Ishikawa (cell line): ENCODE results near the gene ANXA1.

ENCODE experiments used
- CEBPB ChIP-seq: IDR thresholded peaks from 2 replicates; pipeline ENCODE4 v1.6.1; 2012
- EGR1 ChIP-seq: IDR thresholded peaks from 2 replicates; pipeline ENCODE4 v1.6.1; 2012
- EP300 ChIP-seq: IDR thresholded peaks from 2 replicates; pipeline ENCODE4 v1.6.1; 2012; ENCODE audit warnings: borderline replicate concordance
- NFIC ChIP-seq: IDR thresholded peaks from 2 replicates; pipeline ENCODE4 v1.6.1; 2012
- TAF1 ChIP-seq: IDR thresholded peaks from 2 replicates; pipeline ENCODE4 v1.6.1; 2012; ENCODE audit warnings: low read depth, mild to moderate bottlenecking
- TCF12 ChIP-seq: IDR thresholded peaks from 2 replicates; pipeline ENCODE4 v1.6.1; 2012; ENCODE audit warnings: low read depth
- YY1 ChIP-seq: IDR thresholded peaks from 2 replicates; pipeline ENCODE4 v1.6.1; 2012; ENCODE audit warnings: low read depth
- TF ChIP-seq, protein P1 (sequence below): IDR thresholded peaks from 2 replicates; pipeline ENCODE4 v1.6.1; 2012; ENCODE audit warnings: low read depth, mild to moderate bottlenecking
- TF ChIP-seq, protein P2 (sequence below): IDR thresholded peaks from 2 replicates; pipeline ENCODE4 v1.6.1; 2012

DNA sequence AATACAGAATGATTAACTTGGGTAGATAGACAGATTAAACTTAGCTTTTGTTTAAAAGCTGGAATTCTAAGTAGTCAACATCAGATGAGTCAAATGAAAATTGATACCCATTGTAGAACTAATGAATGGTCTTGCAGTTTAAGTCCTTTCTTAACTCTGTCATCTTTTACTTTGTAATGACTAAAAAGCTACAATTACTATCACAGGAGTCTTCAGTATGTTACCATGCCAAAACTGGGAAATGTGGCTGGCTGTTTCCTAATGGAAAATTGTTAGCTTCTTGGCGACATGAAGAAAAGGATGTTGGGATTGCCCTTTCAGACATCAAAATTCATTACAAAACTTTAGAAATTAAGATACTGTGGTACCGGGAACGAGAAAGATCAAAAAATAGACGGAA, 20.2 kb upstream of the ANXA1 start:
- TF ChIP-seq EP300, result no peak
- TF ChIP-seq YY1, result no peak
- TF ChIP-seq, protein P1, sequence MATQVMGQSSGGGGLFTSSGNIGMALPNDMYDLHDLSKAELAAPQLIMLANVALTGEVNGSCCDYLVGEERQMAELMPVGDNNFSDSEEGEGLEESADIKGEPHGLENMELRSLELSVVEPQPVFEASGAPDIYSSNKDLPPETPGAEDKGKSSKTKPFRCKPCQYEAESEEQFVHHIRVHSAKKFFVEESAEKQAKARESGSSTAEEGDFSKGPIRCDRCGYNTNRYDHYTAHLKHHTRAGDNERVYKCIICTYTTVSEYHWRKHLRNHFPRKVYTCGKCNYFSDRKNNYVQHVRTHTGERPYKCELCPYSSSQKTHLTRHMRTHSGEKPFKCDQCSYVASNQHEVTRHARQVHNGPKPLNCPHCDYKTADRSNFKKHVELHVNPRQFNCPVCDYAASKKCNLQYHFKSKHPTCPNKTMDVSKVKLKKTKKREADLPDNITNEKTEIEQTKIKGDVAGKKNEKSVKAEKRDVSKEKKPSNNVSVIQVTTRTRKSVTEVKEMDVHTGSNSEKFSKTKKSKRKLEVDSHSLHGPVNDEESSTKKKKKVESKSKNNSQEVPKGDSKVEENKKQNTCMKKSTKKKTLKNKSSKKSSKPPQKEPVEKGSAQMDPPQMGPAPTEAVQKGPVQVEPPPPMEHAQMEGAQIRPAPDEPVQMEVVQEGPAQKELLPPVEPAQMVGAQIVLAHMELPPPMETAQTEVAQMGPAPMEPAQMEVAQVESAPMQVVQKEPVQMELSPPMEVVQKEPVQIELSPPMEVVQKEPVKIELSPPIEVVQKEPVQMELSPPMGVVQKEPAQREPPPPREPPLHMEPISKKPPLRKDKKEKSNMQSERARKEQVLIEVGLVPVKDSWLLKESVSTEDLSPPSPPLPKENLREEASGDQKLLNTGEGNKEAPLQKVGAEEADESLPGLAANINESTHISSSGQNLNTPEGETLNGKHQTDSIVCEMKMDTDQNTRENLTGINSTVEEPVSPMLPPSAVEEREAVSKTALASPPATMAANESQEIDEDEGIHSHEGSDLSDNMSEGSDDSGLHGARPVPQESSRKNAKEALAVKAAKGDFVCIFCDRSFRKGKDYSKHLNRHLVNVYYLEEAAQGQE, result no peak
- TF ChIP-seq TAF1, result no peak
- TF ChIP-seq EGR1, result no peak
- TF ChIP-seq, protein P2, sequence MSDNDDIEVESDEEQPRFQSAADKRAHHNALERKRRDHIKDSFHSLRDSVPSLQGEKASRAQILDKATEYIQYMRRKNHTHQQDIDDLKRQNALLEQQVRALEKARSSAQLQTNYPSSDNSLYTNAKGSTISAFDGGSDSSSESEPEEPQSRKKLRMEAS, result no peak
- no peak for TF ChIP-seq CEBPB
- no peak for TF ChIP-seq TCF12
- no peak for TF ChIP-seq NFIC
